ENCODE results near the gene CPED1. TPM values are rescaled to one million over a fixed set of nuclear protein-coding genes. Genes with fewer than 3 reads are reported as not detected.

The CPED1 gene
- total RNA-seq, 4 donors from 2014 or later = 15.0 to 32.1 (median 21.8) TPM

- TF ChIP-seq CTCF (IDR thresholded peaks at IDR 0.05) (no peak), EP300 (IDR thresholded peaks at IDR 0.05) (no peak), POLR2A (IDR thresholded peaks at IDR 0.05) (no peak)
- H3K27ac ChIP-seq = no peak overlapping the region
- WGBS, 2 donors = 34% methylated on average over 3 of the region's 3 CpGs
Observed at GRCh38 chr7:121195874-121196273, 207.4 kb downstream of the CPED1 start.

GRCh38 chr7:121196286-121196685 is 207.8 kb downstream of the CPED1 start:
- H3K36me3 ChIP-seq = no peaks in the 10 kb centered on the region
- DNase-seq (ENCODE audit: low spot score in 2 of 2) = no peak
- no peaks in the 10 kb centered on the region for H3K27me3 ChIP-seq
- no peaks in the 10 kb centered on the region for H3K9me3 ChIP-seq
- H3K4me3 ChIP-seq = no peak overlapping the region
- H3K4me1 ChIP-seq = peaks cover 0 to 12% (median 0%) of the 10 kb centered on the region in 4 donors
- no peak overlapping the region for H3K27ac ChIP-seq
- TF ChIP-seq EP300 (IDR thresholded peaks at IDR 0.05) = no peak
- no peak for TF ChIP-seq POLR2A (IDR thresholded peaks at IDR 0.05)
- TF ChIP-seq CTCF (IDR thresholded peaks at IDR 0.05) = no peak

More at GRCh38 chr7:121195874-121196273, 207.4 kb downstream of the CPED1 start:
- DNase-seq (ENCODE audit: low spot score in 2 of 2) = no peak
- Histone ChIP-seq H3K36me3 (no peaks in the 10 kb centered on the region), H3K4me1 (peaks cover 0 to 12% (median 0%) of the 10 kb centered on the region in 4 donors), H3K27me3 (no peaks in the 10 kb centered on the region), H3K4me3 (no peak overlapping the region), H3K9me3 (no peaks in the 10 kb centered on the region)

- no peaks in the 10 kb centered on the region for H3K27me3 ChIP-seq
- WGBS, 2 donors = 67 to 68% methylated on average over 3 of the region's 3 CpGs
- H3K4me1 ChIP-seq = peaks cover 0 to 12% (median 0%) of the 10 kb centered on the region in 4 donors
- no peaks in the 10 kb centered on the region for H3K9me3 ChIP-seq
- no peak overlapping the region for H3K4me3 ChIP-seq
- H3K27ac ChIP-seq = no peak overlapping the region
- TF ChIP-seq EP300 (IDR thresholded peaks at IDR 0.05) (no peak), CTCF (IDR thresholded peaks at IDR 0.05) (no peak), POLR2A (IDR thresholded peaks at IDR 0.05) (no peak)
- DNase-seq (ENCODE audit: low spot score in 2 of 2) = no peak
- H3K36me3 ChIP-seq = no peaks in the 10 kb centered on the region
Observed at GRCh38 chr7:121197455-121197854, 208.9 kb downstream of the CPED1 start.

- Histone ChIP-seq H3K4me1 (peaks cover 0 to 12% (median 0%) of the 10 kb centered on the region in 4 donors), H3K9me3 (no peaks in the 10 kb centered on the region), H3K4me3 (no peak overlapping the region), H3K36me3 (peaks cover 0 to 5% (median 0%) of the 10 kb centered on the region in 3 donors), H3K27me3 (no peaks in the 10 kb centered on the region), H3K27ac (no peak overlapping the region)
- DNase-seq (ENCODE audit: low spot score in 2 of 2) = no peak
- TF ChIP-seq CTCF (IDR thresholded peaks at IDR 0.05) = no peak
- TF ChIP-seq EP300 (IDR thresholded peaks at IDR 0.05) = no peak
- 88 to 92% methylated on average over 6 of the region's 6 CpGs for WGBS, 2 donors
Observed at GRCh38 chr7:121198502-121198901, 210.0 kb downstream of the CPED1 start.

- TF ChIP-seq POLR2A (IDR thresholded peaks at IDR 0.05) = no peak
- no peak for TF ChIP-seq EP300 (IDR thresholded peaks at IDR 0.05)
- no peak for TF ChIP-seq CTCF (IDR thresholded peaks at IDR 0.05)
- Histone ChIP-seq H3K27me3 (no peaks in the 10 kb centered on the region), H3K36me3 (peaks cover 0 to 8% (median 0%) of the 10 kb centered on the region in 3 donors), H3K27ac (no peak overlapping the region), H3K4me3 (no peak overlapping the region), H3K9me3 (no peaks in the 10 kb centered on the region), H3K4me1 (no peaks in the 10 kb centered on the region)
- no peak for DNase-seq (ENCODE audit: low spot score in 2 of 2)
- WGBS, 2 donors = 94 to 97% methylated on average over 2 of the region's 2 CpGs
Observed at GRCh38 chr7:121202125-121202524, 213.6 kb downstream of the CPED1 start.

Measured in tibial nerve (tissue), 4 donors.